WTC11 (cell line): Measurements from ENCODE around the gene USH2A. TPM values are rescaled to one million over a fixed set of nuclear protein-coding genes. Genes with fewer than 3 reads are reported as not detected.
A peak's percentile ranks its signal among the peaks of the same experiment; 100 is the strongest.

Experiments used
- ATAC-seq: fragments of 200-7000 bp; cut with Tn5 transposase; 2 replicates; pipeline ENCODE4 v1.10.0; 2021; ENCODE audit warnings: mild to moderate bottlenecking, moderate library complexity
- CTCF ChIA-PET: fragments of 300-600 bp; sonication (Branson Sonifier 250); formaldehyde crosslinking; loops from one replicate; lab custom pipeline; 2021; ENCODE audit warnings: antibody characterized with exemption; lab: Charles Lee
- POLR2A ChIA-PET: fragments of 350-600 bp; sonication (Branson Sonifier 250); formaldehyde crosslinking; loops from one replicate; lab custom pipeline; 2021; ENCODE audit warnings: antibody characterized with exemption; lab: Charles Lee
- DNase-seq: peaks from one replicate; pipeline ENCODE4 v3.0.0; 2021; ENCODE audit warnings: low spot score
- H3K27ac Mint-ChIP-seq: 2 replicates; pipeline ENCODE4 v1.8.0; 2021; ENCODE audit warnings: mixed read lengths
- H3K27me3 Mint-ChIP-seq: 2 replicates; pipeline ENCODE4 v1.8.0; 2021; ENCODE audit warnings: low read depth, mild to moderate bottlenecking, moderate library complexity, mixed read lengths
- H3K36me3 Mint-ChIP-seq: 2 replicates; pipeline ENCODE4 v1.8.0; 2021; ENCODE audit warnings: mixed read lengths
- H3K4me1 Mint-ChIP-seq: 2 replicates; pipeline ENCODE4 v1.8.0; 2022; ENCODE audit warnings: mixed read lengths
- H3K4me3 Mint-ChIP-seq: 2 replicates; pipeline ENCODE4 v1.8.0; 2021; ENCODE audit warnings: mild to moderate bottlenecking, moderate library complexity, mixed read lengths
- H3K9me3 Mint-ChIP-seq: 2 replicates; pipeline ENCODE4 v1.8.0; 2021; ENCODE audit warnings: mixed read lengths
- ATF3 ChIP-seq: sonication (generic); formaldehyde crosslinking; conservative IDR thresholded peaks from 2 replicates; pipeline ENCODE4 v1.8.1; 2022; ENCODE audit warnings: mild to moderate bottlenecking, missing genetic modification reagents
- ATF6 ChIP-seq: sonication (generic); formaldehyde crosslinking; IDR thresholded peaks from 2 replicates; pipeline ENCODE4 v1.8.1; 2023; ENCODE audit warnings: mild to moderate bottlenecking, missing genetic modification reagents
- ESRRA ChIP-seq: sonication (generic); formaldehyde crosslinking; IDR thresholded peaks from 2 replicates; pipeline ENCODE4 v1.8.1; 2022; ENCODE audit warnings: mild to moderate bottlenecking, missing genetic modification reagents, borderline replicate concordance
- FOXP1 ChIP-seq: sonication (generic); formaldehyde crosslinking; IDR thresholded peaks from 2 replicates; pipeline ENCODE4 v1.8.0; 2022; ENCODE audit warnings: missing genetic modification reagents, mild to moderate bottlenecking, moderate library complexity, borderline replicate concordance
- IRF2 ChIP-seq: sonication (generic); formaldehyde crosslinking; IDR thresholded peaks from 2 replicates; pipeline ENCODE4 v1.8.0; 2022; ENCODE audit warnings: low read depth, missing genetic modification reagents, borderline replicate concordance
- PREB ChIP-seq: sonication (generic); formaldehyde crosslinking; IDR thresholded peaks from 2 replicates; pipeline ENCODE4 v1.8.1; 2022; ENCODE audit warnings: mild to moderate bottlenecking, missing genetic modification reagents, moderate library complexity, borderline replicate concordance
- RORB ChIP-seq: fragments of 250-450 bp; sonication (Bioruptor Pico); IDR thresholded peaks from 2 replicates; pipeline ENCODE4 v1.9.0; 2021; ENCODE audit warnings: mild to moderate bottlenecking
- SMAD4 ChIP-seq: sonication (generic); formaldehyde crosslinking; IDR thresholded peaks from 2 replicates; pipeline ENCODE4 v1.8.0; 2022; ENCODE audit warnings: mild to moderate bottlenecking, missing genetic modification reagents
- USF2 ChIP-seq: sonication (generic); formaldehyde crosslinking; IDR thresholded peaks from 2 replicates; pipeline ENCODE4 v1.8.1; 2023; ENCODE audit warnings: mild to moderate bottlenecking, missing genetic modification reagents, moderate library complexity
- ZNF263 ChIP-seq: sonication (generic); formaldehyde crosslinking; IDR thresholded peaks from 2 replicates; pipeline ENCODE4 v1.8.1; 2022; ENCODE audit warnings: low read depth, mild to moderate bottlenecking, moderate library complexity, missing genetic modification reagents
- ZSCAN18 ChIP-seq: fragments of 250-450 bp; sonication (Bioruptor Pico); IDR thresholded peaks from 2 replicates; pipeline ENCODE4 v2.1.2; 2022; ENCODE audit warnings: mild to moderate bottlenecking, moderate library complexity
- total RNA-seq: library from RNA; stranded (reverse); gene quantifications from 3 replicates; pipeline ENCODE4 v1.2.3, GENCODE V29; 2021
- TF ChIP-seq, protein P1 (sequence below): sonication (generic); formaldehyde crosslinking; IDR thresholded peaks from 2 replicates; pipeline ENCODE4 v1.8.0; 2022; ENCODE audit warnings: mild to moderate bottlenecking, missing genetic modification reagents
- TF ChIP-seq, protein P2 (sequence below): fragments of 250-450 bp; sonication (Bioruptor Pico); IDR thresholded peaks from 2 replicates; pipeline ENCODE4 v1.8.0; 2021; ENCODE audit warnings: mild to moderate bottlenecking
- TF ChIP-seq, protein P3 (sequence below): fragments of 250-450 bp; sonication (Bioruptor Pico); IDR thresholded peaks from 2 replicates; pipeline ENCODE4 v1.9.0; 2021; ENCODE audit warnings: mild to moderate bottlenecking

Gene USH2A
- total RNA-seq, 1 experiment from 2014 or later: 0.37 TPM

GRCh38 chr1:216193839-216194443 lies 229.3 kb downstream of the USH2A start:
- CTCF ChIA-PET: interaction anchor here (0.7 to 2.8 kb wide), 10 partner anchors 10 to 222 kb away, joined by 3 to 22 read pairs (median 4); no protein-coding TSS in a partner anchor
- H3K9me3 Mint-ChIP-seq: no peaks in the 10 kb centered on the region
- no peak overlapping the region for H3K27ac Mint-ChIP-seq
- DNase-seq: no peak
- no peak overlapping the region for H3K4me3 Mint-ChIP-seq
- TF ChIP-seq SMAD4 (CRISPR knock-in tag): no peak
- TF ChIP-seq, protein P1, sequence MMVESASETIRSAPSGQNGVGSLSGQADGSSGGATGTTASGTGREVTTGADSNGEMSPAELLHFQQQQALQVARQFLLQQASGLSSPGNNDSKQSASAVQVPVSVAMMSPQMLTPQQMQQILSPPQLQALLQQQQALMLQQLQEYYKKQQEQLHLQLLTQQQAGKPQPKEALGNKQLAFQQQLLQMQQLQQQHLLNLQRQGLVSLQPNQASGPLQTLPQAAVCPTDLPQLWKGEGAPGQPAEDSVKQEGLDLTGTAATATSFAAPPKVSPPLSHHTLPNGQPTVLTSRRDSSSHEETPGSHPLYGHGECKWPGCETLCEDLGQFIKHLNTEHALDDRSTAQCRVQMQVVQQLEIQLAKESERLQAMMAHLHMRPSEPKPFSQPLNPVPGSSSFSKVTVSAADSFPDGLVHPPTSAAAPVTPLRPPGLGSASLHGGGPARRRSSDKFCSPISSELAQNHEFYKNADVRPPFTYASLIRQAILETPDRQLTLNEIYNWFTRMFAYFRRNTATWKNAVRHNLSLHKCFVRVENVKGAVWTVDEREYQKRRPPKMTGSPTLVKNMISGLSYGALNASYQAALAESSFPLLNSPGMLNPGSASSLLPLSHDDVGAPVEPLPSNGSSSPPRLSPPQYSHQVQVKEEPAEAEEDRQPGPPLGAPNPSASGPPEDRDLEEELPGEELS (CRISPR knock-in tag): no peak
- TF ChIP-seq USF2 (CRISPR knock-in tag): no peak
- TF ChIP-seq, protein P2, sequence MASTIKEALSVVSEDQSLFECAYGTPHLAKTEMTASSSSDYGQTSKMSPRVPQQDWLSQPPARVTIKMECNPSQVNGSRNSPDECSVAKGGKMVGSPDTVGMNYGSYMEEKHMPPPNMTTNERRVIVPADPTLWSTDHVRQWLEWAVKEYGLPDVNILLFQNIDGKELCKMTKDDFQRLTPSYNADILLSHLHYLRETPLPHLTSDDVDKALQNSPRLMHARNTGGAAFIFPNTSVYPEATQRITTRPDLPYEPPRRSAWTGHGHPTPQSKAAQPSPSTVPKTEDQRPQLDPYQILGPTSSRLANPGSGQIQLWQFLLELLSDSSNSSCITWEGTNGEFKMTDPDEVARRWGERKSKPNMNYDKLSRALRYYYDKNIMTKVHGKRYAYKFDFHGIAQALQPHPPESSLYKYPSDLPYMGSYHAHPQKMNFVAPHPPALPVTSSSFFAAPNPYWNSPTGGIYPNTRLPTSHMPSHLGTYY: no peak
- TF ChIP-seq, protein P3, sequence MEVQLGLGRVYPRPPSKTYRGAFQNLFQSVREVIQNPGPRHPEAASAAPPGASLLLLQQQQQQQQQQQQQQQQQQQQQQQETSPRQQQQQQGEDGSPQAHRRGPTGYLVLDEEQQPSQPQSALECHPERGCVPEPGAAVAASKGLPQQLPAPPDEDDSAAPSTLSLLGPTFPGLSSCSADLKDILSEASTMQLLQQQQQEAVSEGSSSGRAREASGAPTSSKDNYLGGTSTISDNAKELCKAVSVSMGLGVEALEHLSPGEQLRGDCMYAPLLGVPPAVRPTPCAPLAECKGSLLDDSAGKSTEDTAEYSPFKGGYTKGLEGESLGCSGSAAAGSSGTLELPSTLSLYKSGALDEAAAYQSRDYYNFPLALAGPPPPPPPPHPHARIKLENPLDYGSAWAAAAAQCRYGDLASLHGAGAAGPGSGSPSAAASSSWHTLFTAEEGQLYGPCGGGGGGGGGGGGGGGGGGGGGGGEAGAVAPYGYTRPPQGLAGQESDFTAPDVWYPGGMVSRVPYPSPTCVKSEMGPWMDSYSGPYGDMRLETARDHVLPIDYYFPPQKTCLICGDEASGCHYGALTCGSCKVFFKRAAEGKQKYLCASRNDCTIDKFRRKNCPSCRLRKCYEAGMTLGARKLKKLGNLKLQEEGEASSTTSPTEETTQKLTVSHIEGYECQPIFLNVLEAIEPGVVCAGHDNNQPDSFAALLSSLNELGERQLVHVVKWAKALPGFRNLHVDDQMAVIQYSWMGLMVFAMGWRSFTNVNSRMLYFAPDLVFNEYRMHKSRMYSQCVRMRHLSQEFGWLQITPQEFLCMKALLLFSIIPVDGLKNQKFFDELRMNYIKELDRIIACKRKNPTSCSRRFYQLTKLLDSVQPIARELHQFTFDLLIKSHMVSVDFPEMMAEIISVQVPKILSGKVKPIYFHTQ: no peak
- no peak for TF ChIP-seq RORB
- TF ChIP-seq IRF2 (CRISPR knock-in tag): no peak
- no peak for TF ChIP-seq ZSCAN18 (CRISPR knock-in tag)
- no peak for TF ChIP-seq PREB (CRISPR knock-in tag)
- no peak for TF ChIP-seq ZNF263
- TF ChIP-seq ATF3: no peak
- no peak for TF ChIP-seq ATF6 (CRISPR knock-in tag)
- TF ChIP-seq ESRRA (CRISPR knock-in tag): no peak
- no peak for TF ChIP-seq FOXP1 (CRISPR knock-in tag)
- H3K4me1 Mint-ChIP-seq: peaks cover 10% of the 10 kb centered on the region
- peak; percentile 94 for ATAC-seq
- H3K36me3 Mint-ChIP-seq: no peaks in the 10 kb centered on the region
- POLR2A ChIA-PET: no interaction called here
- no peaks in the 10 kb centered on the region for H3K27me3 Mint-ChIP-seq
